ENCODE measurements around the gene SLC49A3.

DNA sequence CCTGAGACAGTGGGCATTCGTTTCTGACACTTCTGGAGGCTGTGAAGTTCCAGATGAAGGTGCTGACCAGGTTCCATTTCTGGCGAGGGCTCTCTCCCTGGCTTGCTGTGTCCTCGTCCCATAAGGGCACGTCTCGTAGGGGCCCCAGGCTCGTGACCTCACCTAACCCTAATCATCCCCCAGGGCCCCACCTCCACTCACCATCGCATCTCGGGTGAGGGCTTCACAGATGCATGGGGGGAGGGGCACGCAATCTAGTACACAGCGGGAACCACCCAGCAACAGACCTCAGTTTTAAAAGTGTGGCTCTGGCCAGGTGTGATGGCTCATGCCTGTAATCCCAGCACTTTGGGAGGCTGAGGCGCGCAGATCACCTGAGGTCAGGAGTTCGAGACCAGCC is 41.5 kb downstream of the SLC49A3 start:
- TF ChIP-seq, protein P1, sequence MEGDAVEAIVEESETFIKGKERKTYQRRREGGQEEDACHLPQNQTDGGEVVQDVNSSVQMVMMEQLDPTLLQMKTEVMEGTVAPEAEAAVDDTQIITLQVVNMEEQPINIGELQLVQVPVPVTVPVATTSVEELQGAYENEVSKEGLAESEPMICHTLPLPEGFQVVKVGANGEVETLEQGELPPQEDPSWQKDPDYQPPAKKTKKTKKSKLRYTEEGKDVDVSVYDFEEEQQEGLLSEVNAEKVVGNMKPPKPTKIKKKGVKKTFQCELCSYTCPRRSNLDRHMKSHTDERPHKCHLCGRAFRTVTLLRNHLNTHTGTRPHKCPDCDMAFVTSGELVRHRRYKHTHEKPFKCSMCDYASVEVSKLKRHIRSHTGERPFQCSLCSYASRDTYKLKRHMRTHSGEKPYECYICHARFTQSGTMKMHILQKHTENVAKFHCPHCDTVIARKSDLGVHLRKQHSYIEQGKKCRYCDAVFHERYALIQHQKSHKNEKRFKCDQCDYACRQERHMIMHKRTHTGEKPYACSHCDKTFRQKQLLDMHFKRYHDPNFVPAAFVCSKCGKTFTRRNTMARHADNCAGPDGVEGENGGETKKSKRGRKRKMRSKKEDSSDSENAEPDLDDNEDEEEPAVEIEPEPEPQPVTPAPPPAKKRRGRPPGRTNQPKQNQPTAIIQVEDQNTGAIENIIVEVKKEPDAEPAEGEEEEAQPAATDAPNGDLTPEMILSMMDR (IDR thresholded peaks at IDR 0.05): no peak
- TF ChIP-seq POLR2A (IDR thresholded peaks at IDR 0.05): no peak
